ENCODE results near the gene RAN.
"Not testable (repeated sequence)": the region's sequence is repeated elsewhere in the genome, so short reads cannot be mapped to it uniquely, and the experiment has no call there.

The RAN gene

DNA sequence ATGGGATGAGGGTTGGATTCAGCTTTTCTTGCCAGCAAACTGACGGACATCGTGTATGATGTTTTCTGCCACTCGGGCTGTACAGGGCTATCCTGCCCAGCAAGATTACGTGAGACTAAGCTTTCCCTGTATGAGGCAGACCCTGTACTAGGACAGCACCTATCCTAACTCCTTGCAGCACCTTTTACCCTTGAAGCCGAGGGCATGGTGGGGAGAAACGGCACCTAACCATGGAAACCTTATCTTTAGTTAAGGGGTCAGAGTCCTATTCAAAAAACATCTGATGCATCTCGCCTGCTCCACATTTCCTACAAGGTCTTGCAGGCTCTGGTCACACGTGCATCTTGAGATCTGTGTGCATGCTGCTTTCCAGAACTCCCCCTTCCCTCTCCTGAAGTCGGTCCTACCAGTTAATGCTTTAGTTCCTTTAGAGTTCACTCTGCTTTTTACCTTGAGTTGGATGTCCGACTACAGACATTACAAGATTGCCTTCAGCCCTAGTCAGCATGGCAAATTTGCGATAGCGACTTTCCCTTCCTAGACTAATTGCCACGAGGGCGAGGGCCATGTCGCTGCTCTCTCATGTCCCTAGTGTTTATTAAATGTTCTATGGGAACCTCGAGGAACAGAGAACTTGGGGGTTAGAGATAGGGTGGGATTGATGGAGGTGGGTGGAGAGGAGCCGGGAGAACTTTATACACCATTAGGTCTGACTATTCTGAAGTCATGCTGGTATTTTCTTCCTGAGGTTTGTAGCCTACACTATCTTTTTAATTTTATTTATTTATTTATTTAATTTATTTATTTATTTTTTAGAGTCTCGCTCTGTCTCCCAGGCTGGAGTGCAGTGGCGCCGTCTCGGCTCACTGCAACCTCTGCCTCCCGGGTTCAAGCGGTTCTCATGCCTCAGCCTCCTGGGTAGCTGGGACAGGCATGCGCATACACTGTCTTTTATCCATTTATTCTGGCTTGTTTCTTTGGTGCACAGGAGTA, 6.6 kb downstream of the RAN start:
- no peak for DNase-seq (ENCODE audit: low read depth)

DNA sequence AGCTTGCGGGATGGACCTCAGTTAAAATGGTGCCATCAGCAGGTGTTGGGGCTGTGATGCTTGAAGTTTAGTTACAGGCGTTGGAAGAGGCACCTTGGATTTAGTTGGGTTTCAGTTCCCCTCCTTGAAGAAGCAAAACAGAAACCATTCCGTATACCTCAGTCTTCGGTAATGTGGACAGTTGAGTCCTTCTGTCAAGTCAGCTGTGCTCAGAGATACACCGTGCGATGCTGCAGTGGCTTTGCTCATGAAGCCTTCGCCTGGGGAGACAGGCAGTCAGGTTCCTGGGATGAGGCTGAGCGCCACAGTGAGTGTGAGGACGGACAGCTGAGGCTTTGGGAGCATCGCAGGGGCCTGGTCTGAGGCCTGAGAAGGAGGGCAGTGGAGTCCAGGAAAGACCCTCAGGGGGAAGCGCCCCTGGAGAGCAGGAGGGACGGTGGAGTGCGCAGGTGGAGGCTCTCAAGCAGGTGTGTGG, 7.4 kb downstream of the RAN start:
- DNase-seq (ENCODE audit: low read depth), result no peak

- no peak for DNase-seq (ENCODE audit: low read depth)
Observed at GRCh38 chr12:130879781-130880389, 8.0 kb downstream of the RAN start.

DNA sequence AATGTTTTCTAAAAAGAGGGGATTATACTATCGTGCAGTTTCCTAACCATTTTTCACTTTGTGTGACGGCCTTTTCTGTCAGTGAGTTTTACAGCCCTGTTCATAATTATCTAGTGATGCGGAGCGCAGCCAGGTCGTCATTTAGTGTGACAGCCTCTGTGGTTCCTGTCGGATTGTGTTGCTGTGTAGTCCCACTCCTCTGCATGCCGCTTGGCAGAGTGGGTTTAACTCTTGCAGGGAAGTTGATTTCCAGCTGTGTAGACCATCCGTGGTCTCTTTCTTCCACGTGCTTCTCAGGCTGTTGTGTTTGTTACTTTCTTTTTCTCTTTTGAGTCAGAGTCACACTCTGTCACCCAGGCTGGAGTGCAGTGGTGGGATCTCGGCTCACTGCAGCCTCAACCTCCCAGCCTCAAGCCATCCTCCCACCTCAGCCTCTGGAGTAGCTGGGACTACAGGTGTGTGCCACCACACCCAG, 8.6 kb downstream of the RAN start:
- no peak for DNase-seq (ENCODE audit: low read depth)

GRCh38 chr12:130881046-130881445, 9.2 kb downstream of the RAN start:
- no peak for DNase-seq (ENCODE audit: low read depth)

DNA sequence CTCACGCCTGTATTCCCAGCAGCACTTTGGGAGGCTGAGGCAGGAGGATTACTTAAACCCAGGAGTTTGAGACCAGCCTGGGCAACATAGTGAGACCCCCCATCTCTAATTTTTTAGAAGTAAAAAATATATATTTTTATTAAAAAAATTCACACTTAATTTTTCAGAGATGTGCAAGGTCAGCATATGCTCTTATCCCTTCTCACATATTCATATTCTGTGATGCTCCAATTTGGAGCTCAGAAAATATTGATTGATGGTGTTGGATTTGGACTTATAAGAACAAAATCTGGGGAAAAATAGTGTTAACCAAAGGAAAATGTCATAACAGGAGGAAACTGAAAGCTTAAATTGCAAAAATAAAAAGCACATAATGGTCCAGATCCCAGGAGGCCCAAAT, 9.7 kb downstream of the RAN start:
- no peak for DNase-seq (ENCODE audit: low read depth)

GRCh38 chr12:130887190-130887589, 15.3 kb downstream of the RAN start:
- not testable (repeated sequence) for DNase-seq (ENCODE audit: low read depth)

DNA sequence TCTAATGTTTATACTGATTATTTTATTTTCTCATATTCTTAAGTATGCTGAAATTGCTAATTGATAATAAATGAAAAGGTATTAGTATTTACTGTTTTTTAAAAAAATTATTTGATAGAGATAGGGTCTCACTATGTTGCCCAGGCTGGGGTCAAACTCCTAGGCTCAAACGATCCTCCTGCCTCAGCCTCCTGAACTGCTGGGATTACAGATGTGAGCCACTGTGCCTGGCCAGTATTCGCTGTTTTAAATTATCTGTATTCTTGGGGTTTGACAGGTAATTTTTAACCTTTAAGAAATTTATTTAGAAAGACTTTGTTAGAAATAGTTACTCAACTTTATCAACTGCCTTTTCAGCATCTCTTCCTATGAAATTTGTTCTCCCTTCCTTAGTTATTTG, 32.2 kb downstream of the RAN start:
- DNase-seq (ENCODE audit: low read depth), result no peak

GRCh38 chr12:130904936-130905455, 33.1 kb downstream of the RAN start:
- not testable (repeated sequence) for DNase-seq (ENCODE audit: low read depth)

GRCh38 chr12:130909111-130909510, 37.2 kb downstream of the RAN start:
- DNase-seq (ENCODE audit: low read depth), result no peak

DNA sequence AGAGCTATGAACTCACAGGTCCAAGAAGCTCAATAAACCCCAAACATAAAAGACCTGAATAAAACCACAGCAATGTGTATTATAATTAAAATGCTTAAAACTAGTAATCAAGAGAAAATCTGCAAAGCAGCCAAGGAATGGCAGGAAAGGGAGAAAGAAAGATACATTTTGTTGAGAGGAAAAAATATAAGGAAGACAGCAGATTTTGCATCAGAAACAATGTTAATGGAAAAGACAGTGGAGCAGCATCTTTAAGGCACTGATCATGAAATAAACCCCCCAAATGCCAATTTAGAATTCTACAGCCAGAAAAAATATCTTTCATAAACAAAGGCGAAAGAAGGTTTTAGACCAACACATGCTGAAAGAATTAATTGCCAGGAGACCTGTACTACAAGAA, 39.3 kb downstream of the RAN start:
- DNase-seq (ENCODE audit: low read depth), result no peak

DNA sequence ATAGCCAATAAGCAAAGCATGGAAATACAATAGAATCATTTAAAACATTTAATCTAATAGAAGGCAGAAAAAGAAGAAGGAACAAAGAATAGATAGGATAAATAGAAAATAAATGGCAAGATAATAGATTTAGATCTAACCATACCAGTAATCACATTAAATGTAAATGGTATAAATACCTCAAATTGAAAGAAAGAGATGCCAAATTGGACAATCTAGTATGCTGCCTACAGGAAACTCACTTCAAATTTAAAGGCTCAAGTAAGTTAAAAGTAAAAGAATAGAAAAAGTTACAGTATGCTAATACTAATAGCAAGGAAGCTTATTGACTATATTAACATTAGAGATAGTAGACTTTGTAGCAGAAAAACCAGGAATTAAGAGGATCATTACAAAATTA, 40.1 kb downstream of the RAN start:
- no peak for DNase-seq (ENCODE audit: low read depth)

DNA sequence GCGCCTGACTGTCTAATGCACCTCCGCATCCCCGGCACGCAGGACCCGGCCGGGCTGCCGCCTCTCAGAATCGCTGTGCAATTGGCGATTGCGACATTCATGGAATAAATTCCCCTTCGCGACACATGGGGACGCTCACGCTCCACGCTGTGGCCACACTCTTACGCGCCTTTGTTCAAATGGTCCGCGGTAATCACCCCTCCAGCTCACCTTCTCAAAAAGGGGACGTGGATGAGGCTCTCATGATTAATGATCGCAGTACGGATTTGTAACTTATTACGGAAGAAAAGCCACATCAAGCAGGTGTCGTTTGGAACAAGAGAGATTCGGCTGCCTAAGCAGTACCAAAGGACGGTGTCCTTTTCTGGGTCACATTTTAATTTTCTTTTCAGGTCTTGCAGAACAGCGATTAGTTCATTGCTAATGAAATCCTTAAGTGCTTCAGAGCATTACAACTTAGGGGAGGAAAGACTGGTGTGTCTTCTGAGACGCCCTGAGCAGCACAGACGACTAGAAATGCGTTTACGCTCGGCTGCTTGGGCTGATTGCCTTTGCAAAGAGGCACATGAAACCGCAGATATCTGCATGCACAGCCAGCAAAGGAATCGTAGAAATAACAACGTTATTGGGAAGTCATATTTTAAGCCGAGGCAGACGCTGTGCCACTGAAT, 44.5 kb downstream of the RAN start:
- DNase-seq (ENCODE audit: low read depth), result no peak

DNA sequence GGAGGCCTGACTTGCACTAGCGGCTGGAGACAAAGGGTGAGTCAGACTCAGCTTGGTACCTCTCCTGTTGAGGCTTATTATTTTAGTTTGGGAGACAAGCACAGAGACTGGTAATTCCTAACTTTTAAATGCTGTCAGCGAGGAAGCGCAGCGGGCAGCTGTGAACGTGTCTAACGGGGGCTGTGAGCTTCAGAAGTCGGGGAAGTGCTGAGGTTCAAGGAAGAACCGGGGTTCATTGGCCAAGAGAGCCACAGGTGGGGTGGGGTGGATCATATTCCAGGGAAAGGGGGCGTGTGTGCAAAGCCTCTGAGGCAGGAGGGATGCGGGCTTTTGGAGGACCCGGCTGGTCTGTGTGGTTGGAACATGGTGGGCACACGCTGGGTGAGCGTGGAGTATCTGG, 45.7 kb downstream of the RAN start:
- DNase-seq (ENCODE audit: low read depth), result no peak

GRCh38 chr12:130919086-130919485, 47.2 kb downstream of the RAN start:
- no peak for DNase-seq (ENCODE audit: low read depth)

DNA sequence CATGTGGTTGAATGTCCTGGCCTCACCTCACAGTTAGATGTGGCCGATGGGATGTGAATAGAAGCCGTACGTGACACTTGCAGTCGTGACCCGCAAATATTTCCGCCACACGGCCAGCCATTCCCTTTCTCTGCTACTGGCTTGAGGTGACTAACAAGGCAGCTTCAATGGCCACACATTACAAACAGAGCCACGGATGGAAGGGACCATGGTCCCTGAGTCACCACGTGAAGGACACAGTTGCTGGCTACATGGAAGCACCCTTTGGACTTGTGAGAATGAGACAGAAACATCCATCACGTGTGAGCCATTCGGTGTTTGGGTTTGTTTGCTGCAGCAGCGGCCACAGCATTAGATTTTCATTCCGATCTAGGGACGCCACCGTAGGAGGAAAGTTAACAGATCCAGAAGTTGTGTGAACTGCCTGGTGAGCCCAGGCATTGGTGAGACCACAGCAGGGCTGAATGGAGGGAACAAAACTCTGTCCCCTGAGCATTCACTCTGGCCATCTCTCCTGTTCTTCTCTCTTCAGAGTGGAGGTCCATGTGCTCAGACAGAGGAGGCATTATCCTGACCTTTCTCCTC, 48.3 kb downstream of the RAN start:
- no peak for DNase-seq (ENCODE audit: low read depth)

DNA sequence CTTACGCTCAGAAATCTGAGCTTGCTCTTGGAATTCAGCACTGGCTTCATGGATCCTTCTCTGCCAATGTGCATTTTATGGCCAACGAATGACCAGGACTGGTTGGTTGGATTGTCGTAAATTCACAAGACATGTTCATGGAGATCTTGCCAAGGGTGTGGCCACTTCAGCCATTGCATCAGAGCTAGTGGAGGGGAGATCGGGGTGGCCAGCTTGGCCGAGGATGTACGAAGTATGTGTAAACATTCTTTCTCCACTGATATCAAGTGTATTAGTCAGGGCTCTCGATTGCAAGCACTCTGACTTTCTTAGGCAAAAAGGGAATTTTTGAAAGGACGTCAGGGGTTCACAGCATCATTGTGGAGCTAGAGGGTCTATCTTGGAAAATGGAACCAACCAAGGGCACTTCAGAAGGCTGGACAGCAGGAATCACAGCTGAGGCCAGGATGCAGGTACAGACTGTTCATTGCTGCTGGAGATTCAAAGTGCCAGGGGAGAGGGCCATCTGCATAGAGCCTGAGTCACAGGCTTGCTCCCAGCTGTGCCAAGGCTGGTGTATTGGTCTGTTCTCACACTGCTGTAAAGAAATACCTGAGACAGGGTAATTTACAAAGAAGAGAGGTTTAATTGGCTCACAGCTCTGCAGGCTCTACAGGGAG, 49.0 kb downstream of the RAN start:
- peak; percentile 65 for DNase-seq (ENCODE audit: low read depth)

DNA sequence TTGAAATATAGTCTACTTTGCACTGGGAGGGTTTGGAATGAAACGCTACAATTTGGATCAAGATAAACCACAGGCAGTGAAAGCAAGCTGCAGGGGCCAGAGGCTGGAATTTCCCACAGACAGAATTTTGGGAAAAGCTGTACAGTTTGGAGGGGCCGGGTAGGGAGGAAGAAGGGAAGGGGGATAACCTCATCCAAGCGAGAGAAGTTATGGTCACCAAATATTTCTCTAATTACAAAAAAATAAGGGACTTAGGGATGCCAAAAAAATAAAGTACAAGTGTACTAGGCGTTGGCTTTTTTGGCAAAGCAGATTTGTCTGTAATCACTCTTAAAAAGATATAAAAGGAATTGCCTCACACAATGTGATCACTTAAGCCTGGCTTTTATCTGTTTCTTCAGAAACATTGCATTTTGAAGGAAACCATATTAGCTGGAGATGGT, 50.7 kb downstream of the RAN start:
- DNase-seq (ENCODE audit: low read depth), result no peak

GRCh38 chr12:130924966-130925665, 53.2 kb downstream of the RAN start:
- no peak for DNase-seq (ENCODE audit: low read depth)

DNA sequence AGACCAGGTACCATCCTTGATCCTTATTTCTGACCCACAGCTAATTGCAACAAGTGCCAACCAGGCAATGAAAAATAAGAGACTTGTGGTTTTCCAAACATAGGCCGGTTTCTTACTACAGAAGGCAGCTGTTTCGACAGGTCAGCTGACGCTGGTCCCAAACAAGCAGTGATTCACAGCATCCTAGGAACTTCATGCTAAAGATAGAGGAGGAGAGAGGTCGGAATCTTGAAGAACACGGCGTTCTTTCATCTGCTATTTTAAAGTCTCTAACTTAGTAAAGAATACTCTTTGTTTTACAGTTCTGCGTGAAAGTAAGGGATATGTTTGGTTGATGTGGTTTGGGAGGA, 53.8 kb downstream of the RAN start:
- no peak for DNase-seq (ENCODE audit: low read depth)
